ENCODE results near the gene NACC2. TPM values are rescaled to one million over a fixed set of nuclear protein-coding genes. Genes with fewer than 3 reads are reported as not detected.

The NACC2 gene
- total and polyA plus RNA-seq, 2 of the 8 experiments (the other 6 are each of a cell fraction or from before 2014, with no cell fraction given): 8.3 to 14.0 TPM

DNA sequence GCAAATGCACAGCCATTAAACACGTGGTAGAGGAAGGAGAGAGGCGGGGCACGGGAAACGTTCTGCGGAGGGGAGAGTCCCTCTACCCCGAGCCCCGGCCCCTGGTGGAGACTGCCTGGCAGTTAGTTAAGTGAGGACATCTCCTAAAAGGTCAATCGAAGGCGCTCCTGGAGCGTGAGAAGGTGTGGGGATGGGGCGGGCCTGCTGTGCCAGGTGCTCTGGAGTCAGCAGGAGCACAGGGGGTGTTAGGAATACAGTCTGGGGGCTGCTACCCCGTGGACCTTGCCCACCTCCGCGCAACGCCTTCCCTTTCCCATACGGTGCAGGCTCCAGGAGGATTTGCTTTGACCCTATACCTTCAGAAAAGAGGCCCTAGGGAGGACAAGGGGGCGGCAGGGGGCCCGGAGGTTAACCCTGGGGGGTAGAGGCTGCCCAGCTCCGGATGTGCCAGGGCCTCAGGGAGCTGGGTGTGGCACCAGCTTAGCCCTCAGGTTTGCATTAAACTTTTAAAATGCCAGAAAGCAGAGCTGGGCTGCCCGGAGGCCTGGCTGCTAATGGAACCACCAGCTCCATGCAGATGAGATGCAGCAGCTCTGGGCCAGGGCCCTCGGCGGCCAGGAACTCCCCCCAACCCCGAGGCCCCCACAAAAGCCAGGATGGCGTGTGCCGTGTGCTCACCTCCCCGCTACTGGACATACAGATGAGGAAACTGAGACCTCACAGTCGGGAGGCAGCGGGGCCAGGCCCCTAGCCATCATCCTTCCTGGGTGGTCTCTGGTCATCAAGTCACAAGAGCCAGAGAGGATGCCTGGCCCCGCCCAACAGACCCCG, 39.2 kb downstream of the NACC2 start (continued):
- TF ChIP-seq FOSL1 (IDR thresholded peaks at IDR 0.05; ENCODE audit: insufficient read depth, low read depth, low read length) (no peak), BRCA1 (IDR thresholded peaks at IDR 0.05; ENCODE audit: low read depth, low read length) (no peak), TCF12 (IDR thresholded peaks at IDR 0.05; ENCODE audit: low read depth, low read length) (no peak)
